ENCODE results near the gene EMX2.

EMX2 gene

GRCh38 chr10:117587036-117587435, 44.5 kb downstream of the EMX2 start:
- no peak for DNase-seq (ENCODE audit: low spot score in 2 of 2)
- no peaks in the 10 kb centered on the region for H3K4me1 Mint-ChIP-seq
- H3K9me3 Mint-ChIP-seq = peaks cover 14% of the 10 kb centered on the region
- no peak overlapping the region for H3K4me3 Mint-ChIP-seq
- peaks cover 53% of the 10 kb centered on the region for H3K27me3 Mint-ChIP-seq
- no peaks in the 10 kb centered on the region for H3K36me3 Mint-ChIP-seq (ENCODE audit: insufficient read depth)
- no peak for ATAC-seq (replicated peaks; ENCODE audit: extremely low read depth, poor library complexity, severe bottlenecking)
- no peak overlapping the region for H3K27ac Mint-ChIP-seq (ENCODE audit: low read depth)

DNA sequence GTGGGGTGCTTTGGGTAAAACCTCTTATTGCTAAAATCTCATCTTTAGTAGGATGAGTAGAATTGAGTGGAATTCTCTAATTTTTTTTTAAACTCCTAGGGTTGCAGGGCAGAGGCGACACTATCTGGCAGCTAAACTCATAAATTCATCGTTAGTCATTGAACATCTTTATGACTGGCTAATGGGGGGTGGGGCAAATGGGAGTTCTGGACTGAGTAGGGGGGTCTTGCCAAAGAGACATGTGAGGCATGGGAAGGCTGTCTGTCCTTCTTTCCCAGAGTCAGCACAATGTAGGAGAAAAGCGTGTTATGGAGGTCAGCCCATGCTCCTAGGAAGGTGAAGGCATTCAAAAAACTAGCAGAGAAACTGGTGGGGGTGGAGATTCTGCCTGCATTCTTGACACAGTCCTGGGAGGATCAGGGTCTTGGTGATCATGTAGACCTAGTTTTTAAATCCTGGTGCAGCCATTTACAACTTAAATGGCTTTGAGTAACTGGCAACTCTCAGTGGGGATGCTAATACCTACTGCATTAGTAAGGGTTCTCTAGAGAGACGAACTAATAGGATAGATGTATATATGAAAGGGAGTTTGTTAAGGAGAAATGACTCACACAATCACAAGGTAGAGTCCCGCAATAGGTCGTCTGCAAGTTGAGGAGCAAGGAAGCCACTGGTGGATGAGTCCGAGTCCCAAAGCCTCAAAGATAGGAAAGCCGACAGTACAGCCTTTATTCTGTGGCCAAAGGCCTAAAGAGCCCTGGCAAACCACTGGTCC, 47.7 kb downstream of the EMX2 start:
- H3K4me3 Mint-ChIP-seq = no peak overlapping the region
- H3K27ac Mint-ChIP-seq (ENCODE audit: low read depth) = no peak overlapping the region
- no peaks in the 10 kb centered on the region for H3K36me3 Mint-ChIP-seq (ENCODE audit: insufficient read depth)
- peaks cover 10% of the 10 kb centered on the region for H3K9me3 Mint-ChIP-seq
- no peaks in the 10 kb centered on the region for H3K4me1 Mint-ChIP-seq
- ATAC-seq (replicated peaks; ENCODE audit: extremely low read depth, poor library complexity, severe bottlenecking) = no peak
- H3K27me3 Mint-ChIP-seq = peaks cover 44% of the 10 kb centered on the region
- DNase-seq (ENCODE audit: low spot score in 2 of 2) = no peak

DNA sequence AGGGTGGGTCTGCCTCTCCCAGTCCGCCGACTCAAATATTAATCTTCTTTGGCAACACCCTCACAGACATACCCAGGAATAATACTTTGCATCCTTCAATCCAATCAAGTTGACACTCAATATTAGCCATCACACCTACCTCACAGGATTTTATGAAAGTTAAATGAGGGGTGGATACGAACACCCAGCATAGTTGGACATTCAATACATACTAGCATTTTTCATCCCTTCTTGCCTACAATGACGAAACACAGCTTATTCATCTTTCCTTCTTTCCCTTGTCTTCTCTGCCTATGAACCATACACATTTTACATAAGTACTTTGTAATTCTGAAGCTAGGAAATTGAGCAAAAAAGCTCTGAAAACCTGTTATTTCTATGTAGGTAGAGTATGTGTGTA, 48.5 kb downstream of the EMX2 start:
- Mint-ChIP-seq H3K4me3 (no peak overlapping the region), H3K36me3 (ENCODE audit: insufficient read depth) (no peaks in the 10 kb centered on the region), H3K27ac (ENCODE audit: low read depth) (no peak overlapping the region), H3K9me3 (peaks cover 4% of the 10 kb centered on the region), H3K27me3 (peaks cover 38% of the 10 kb centered on the region), H3K4me1 (no peaks in the 10 kb centered on the region)
- no peak for DNase-seq (ENCODE audit: low spot score in 2 of 2)
- no peak for ATAC-seq (replicated peaks; ENCODE audit: extremely low read depth, poor library complexity, severe bottlenecking)

DNA sequence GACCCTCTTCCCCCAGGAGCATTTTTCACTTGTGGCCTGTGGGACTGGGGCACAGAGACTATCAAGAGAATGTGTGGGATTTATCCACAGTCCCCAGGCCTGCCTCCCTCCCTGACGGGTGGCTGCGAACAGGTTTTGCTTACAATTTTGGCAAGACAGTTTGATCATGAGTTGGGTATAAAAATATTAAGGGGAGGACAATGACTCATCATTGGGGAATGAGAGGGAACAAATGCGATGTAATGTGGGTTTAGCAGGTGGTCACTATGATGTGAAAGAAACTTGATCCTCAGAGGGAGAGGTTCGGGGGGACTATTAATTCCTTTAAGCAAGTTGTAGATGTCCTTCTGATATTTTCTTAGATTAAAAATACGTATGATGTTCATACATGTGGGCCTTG, 52.2 kb downstream of the EMX2 start:
- no peak for ATAC-seq (replicated peaks; ENCODE audit: extremely low read depth, poor library complexity, severe bottlenecking)
- Mint-ChIP-seq H3K36me3 (ENCODE audit: insufficient read depth) (no peaks in the 10 kb centered on the region), H3K4me1 (no peaks in the 10 kb centered on the region), H3K9me3 (no peaks in the 10 kb centered on the region), H3K27ac (ENCODE audit: low read depth) (no peak overlapping the region), H3K27me3 (peaks cover 33% of the 10 kb centered on the region), H3K4me3 (no peak overlapping the region)
- DNase-seq (ENCODE audit: low spot score in 2 of 2) = no peak

DNA sequence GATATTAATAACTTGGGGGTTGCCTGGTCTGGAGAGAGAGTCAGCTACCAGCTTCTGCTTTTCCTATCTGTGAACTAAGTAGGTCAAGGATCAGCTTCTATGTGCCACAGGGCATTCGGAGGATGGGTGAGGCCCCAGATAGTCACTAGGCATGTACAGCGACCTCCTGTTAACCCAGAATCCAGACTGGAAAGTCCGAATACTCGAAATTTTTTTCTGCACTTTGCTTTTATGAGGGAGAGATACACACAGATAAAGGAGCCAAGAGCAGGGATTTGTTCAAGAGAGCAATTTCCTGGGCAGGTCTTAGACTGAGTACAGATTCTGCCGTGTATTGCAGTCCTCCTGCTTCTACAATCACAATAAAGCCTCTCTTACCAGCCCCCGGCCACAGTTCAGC, 54.2 kb downstream of the EMX2 start:
- H3K27ac Mint-ChIP-seq (ENCODE audit: low read depth) = no peak overlapping the region
- no peak for DNase-seq (ENCODE audit: low spot score in 2 of 2)

DNA sequence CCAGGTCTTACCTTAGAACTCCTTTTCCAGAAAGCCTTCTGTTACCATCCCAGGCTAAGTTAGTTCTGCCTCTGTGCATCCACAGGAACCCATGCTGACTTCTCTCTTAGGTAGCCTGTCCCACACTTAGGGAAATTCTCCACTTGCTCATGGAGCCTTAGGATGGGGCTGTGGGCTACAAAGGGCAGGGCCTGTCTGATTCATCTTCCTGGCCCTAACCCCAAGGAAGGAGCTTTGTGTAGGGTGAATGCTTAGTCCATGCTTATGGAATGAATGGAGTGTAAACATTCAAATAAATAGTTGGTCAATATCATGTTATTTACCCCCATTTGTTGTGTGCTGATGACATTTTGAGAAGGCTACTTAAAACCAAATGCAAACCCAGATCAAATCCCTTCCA, 54.7 kb downstream of the EMX2 start:
- no peaks in the 10 kb centered on the region for H3K9me3 Mint-ChIP-seq
- no peak overlapping the region for H3K4me3 Mint-ChIP-seq
- H3K36me3 Mint-ChIP-seq (ENCODE audit: insufficient read depth) = no peaks in the 10 kb centered on the region
- DNase-seq (ENCODE audit: low spot score in 2 of 2) (no peak), ATAC-seq (replicated peaks; ENCODE audit: extremely low read depth, poor library complexity, severe bottlenecking) (no peak)
- H3K27ac Mint-ChIP-seq (ENCODE audit: low read depth) = no peak overlapping the region
- peaks cover 16% of the 10 kb centered on the region for H3K27me3 Mint-ChIP-seq
- no peaks in the 10 kb centered on the region for H3K4me1 Mint-ChIP-seq

More for the DNA sequence above, 54.2 kb downstream of the EMX2 start:
- ATAC-seq (replicated peaks; ENCODE audit: extremely low read depth, poor library complexity, severe bottlenecking) = no peak
- no peaks in the 10 kb centered on the region for H3K4me1 Mint-ChIP-seq
- peaks cover 16% of the 10 kb centered on the region for H3K27me3 Mint-ChIP-seq
- H3K36me3 Mint-ChIP-seq (ENCODE audit: insufficient read depth) = no peaks in the 10 kb centered on the region
- no peak overlapping the region for H3K4me3 Mint-ChIP-seq
- H3K9me3 Mint-ChIP-seq = no peaks in the 10 kb centered on the region
